GM23338 (cell line): ENCODE measurements around the gene TNFSF9.

Source experiments
- CTCF ChIP-seq, 2 experiments: fragments of 200-600 bp in 1 of 2; sonication (generic) in 1 of 2; conservative IDR thresholded peaks; 2 replicates each; pipeline versions ENCODE4 v1.5.1 to v1.6.1; 2016 to 2017; ENCODE audit warnings: antibody characterized with exemption in 2 of 2, low read depth in 2 of 2, mild to moderate bottlenecking in 2 of 2, moderate library complexity in 1 of 2
- POLR2AphosphoS5 ChIP-seq: IDR thresholded peaks from 2 replicates; pipeline ENCODE4 v1.6.1; 2016; ENCODE audit warnings: antibody characterized with exemption, low read depth
- TF ChIP-seq, protein P1 (sequence below): IDR thresholded peaks from one replicate; pipeline ENCODE4 v1.6.1; 2018; ENCODE audit warnings: antibody characterized with exemption; ENCODE audit not compliant: unreplicated experiment

- no peak for TF ChIP-seq CTCF (conservative IDR thresholded peaks at IDR 0.05; ENCODE audit: low read depth in 2 of 2)
- TF ChIP-seq, protein P1, sequence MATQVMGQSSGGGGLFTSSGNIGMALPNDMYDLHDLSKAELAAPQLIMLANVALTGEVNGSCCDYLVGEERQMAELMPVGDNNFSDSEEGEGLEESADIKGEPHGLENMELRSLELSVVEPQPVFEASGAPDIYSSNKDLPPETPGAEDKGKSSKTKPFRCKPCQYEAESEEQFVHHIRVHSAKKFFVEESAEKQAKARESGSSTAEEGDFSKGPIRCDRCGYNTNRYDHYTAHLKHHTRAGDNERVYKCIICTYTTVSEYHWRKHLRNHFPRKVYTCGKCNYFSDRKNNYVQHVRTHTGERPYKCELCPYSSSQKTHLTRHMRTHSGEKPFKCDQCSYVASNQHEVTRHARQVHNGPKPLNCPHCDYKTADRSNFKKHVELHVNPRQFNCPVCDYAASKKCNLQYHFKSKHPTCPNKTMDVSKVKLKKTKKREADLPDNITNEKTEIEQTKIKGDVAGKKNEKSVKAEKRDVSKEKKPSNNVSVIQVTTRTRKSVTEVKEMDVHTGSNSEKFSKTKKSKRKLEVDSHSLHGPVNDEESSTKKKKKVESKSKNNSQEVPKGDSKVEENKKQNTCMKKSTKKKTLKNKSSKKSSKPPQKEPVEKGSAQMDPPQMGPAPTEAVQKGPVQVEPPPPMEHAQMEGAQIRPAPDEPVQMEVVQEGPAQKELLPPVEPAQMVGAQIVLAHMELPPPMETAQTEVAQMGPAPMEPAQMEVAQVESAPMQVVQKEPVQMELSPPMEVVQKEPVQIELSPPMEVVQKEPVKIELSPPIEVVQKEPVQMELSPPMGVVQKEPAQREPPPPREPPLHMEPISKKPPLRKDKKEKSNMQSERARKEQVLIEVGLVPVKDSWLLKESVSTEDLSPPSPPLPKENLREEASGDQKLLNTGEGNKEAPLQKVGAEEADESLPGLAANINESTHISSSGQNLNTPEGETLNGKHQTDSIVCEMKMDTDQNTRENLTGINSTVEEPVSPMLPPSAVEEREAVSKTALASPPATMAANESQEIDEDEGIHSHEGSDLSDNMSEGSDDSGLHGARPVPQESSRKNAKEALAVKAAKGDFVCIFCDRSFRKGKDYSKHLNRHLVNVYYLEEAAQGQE: no peak
- no peak for TF ChIP-seq POLR2AphosphoS5
These were observed 2.1 kb downstream of the TNFSF9 start for GRCh38 chr19:6533000-6533328.
